Measurements from ENCODE around the gene MOB3A. TPM values are rescaled to one million over a fixed set of nuclear protein-coding genes. Genes with fewer than 3 reads are reported as not detected.
"Not testable (repeated sequence)": the region's sequence is repeated elsewhere in the genome, so short reads cannot be mapped to it uniquely, and the experiment has no call there.

The MOB3A gene
- 14.3 TPM for total RNA-seq
- long read RNA-seq, transcript MOB3A-201 (5 exons, 3,391 nt), result major isoform, 12 of 13 reads
- long read RNA-seq, partial matches to known transcripts, result 0 of 13 reads
- long read RNA-seq, other reads (novel, unspliced or antisense), result 1 of 13 reads

- ATAC-seq, result peak; percentile 74
- intact Hi-C loops (cut with DNase I), result loop anchor here (1.0 to 2.0 kb wide), 2 partner anchors 31 to 55 kb away; partner anchors contain the start of gene AP3D1
- peak; percentile 97 for DNase-seq (ENCODE audit: missing footprints)
These were observed at the start of gene MOB3A for GRCh38 chr19:2096034-2096479. Gene MOB3A, minus strand, starts transcription at chr19:2096326. Its CDS starts 17,766 bp downstream, at chr19:2078560.

GRCh38 chr19:2145831-2146241 is 49.7 kb upstream of the MOB3A start:
- intact Hi-C loops (cut with DNase I), result no loop called here
- ATAC-seq (no peak), DNase-seq (ENCODE audit: missing footprints) (no peak)

- DNase-seq (ENCODE audit: missing footprints), result no peak
- intact Hi-C loops (cut with DNase I), result no loop called here
- ATAC-seq, result no peak
These were observed 48.1 kb upstream of the MOB3A start for GRCh38 chr19:2144190-2144589.

- intact Hi-C loops (cut with DNase I), result no loop called here
- ATAC-seq (no peak), DNase-seq (ENCODE audit: missing footprints) (peak; percentile 25)
These were observed 46.2 kb upstream of the MOB3A start for GRCh38 chr19:2142173-2142829.

DNA sequence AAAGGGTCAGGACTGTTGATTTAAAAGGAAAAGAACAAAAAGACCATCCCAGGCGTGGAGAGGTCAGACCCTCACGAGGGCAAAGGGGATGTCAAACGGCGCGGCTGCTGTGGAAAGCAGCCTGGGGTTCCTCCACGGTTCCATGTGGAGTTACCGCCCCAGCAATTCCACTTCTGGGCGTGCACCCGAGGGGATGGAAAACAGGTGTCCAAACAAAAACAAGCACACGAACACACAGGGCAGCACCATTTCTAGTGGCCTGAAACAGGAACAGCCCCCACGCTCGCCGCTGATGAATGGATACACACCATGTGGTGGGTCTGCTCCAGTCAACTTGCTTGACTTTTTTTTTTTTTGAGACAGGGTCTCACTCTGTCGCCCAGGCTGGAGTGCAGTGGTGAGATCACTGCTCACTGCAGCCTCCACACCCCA is 44.0 kb upstream of the MOB3A start:
- DNase-seq (ENCODE audit: missing footprints) (no peak), ATAC-seq (no peak)
- intact Hi-C loops (cut with DNase I), result no loop called here

DNA sequence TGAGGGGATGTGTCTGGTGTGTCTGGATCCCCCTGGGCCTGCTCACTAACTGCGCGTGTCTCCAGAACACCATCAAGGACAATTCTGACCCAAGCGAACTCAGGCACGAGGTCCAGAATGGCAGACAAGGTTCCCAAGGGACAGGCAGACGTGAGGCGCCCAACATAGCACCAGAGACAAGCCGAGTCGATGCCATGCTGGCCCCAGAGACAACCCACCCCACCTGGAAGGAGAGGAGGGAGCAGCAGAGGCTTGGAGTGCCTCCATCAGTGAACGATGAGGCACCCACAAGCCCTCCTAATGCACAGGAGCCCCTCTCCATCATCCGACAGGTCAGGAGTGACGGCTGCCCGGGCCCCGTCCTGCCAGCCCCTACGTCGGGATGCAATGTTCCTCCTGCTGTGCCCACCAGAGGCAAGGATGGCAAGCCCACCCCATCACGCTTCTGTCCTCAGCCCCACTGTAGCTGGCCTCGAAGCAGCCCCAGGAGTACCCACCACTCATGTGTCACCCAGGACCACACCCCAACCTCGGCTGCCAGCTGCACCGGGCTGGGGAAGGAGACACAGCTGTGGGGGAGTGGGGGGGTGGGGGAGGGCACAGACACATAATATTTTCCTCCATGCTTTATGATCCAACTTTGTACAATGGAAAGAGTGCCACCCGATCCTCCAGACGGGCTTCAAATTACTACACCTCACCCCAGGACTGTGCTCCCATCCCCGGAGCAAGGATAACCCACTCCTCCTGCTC is 43.4 kb upstream of the MOB3A start:
- ATAC-seq (no peak), DNase-seq (ENCODE audit: missing footprints) (peak; percentile 67)
- intact Hi-C loops (cut with DNase I), result no loop called here

DNA sequence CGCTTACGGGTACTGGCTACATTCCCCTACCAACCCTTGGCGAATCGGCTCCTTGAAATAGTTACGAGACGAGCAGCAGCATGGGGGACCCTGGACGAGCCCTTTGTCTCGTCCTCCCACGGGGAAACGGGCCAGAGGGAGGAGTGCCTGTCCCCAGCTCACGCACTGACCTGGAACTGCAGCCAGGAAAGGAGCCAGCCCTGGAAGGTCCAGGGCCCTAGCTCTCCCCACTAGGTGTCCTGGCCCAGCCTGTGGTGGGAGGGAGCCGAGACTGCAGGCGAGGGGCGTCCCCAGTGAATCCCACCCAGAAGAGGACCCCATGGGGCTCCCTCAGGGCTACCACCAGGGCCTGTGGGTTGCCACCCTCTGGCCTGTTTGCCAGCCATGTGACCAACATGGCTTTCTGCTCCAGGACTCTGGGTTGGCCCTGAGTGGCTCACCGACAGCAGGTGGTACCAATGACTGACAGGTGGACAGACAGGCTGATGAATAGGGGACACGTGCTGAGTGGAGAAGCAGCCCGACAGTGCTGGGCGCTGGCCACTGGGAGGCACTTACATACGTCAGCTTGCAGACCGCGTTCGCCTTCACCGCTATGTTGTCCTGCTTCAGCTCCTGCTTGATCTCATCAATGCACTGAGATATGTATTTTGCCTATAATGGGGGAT is 42.1 kb upstream of the MOB3A start:
- intact Hi-C loops (cut with DNase I), result no loop called here
- peak; percentile 77 for ATAC-seq
- peak; percentile 64 for DNase-seq (ENCODE audit: missing footprints)

GRCh38 chr19:2136796-2137195 is 40.7 kb upstream of the MOB3A start:
- DNase-seq (ENCODE audit: missing footprints), result peak; percentile 27
- intact Hi-C loops (cut with DNase I), result no loop called here
- no peak for ATAC-seq

DNA sequence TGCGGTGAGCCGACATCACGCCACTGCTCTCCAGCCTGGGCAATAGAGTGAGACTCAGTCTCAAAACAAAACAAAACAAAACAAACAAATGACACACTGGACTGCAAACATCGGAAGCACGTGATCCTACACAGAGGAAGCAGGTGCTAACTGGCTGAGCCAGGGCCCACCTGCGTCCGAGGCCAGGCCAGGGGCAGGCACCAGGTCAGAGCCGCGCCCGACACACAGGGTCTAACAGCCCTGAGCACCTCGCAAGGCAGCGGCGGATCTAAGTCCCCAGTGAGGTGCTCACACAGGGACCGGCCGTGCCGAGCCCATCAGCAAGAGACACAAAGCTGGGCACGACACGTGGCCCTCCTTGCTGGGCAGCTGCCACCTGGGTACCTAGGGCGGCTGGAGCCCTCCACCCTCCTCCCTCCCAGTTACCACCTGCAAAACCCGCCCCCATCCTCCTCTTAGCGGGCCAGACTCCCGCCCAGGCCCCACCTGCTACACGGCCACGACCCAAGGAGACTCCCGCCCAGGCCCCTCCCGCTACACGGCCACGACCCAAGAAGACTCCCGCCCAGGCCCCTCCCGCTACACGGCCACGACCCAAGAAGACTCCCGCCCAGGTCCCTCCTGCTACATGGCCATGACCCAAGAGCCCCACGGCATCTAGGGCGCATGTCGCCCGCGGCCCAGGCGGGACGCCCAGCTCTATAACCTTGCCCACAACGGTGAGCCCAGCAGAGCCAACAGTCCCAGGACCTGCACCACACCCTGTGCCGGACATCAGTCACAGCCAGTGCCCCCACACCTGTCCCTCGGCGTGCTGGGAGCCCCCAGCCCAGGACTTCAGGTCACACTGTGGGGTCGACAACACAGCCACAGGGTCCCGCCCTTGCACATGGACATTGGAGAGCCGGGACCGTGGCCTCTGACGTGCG is 39.6 kb upstream of the MOB3A start:
- ATAC-seq (no peak), DNase-seq (ENCODE audit: missing footprints) (peak; percentile 46)
- intact Hi-C loops (cut with DNase I), result no loop called here

- peak; percentile 69 for DNase-seq (ENCODE audit: missing footprints)
- ATAC-seq, result peak; percentile 62
- intact Hi-C loops (cut with DNase I), result no loop called here
These were observed 36.8 kb upstream of the MOB3A start for GRCh38 chr19:2132731-2133490.

GRCh38 chr19:2132191-2132590 is 36.1 kb upstream of the MOB3A start:
- DNase-seq (ENCODE audit: missing footprints) (peak; percentile 35), ATAC-seq (no peak)
- intact Hi-C loops (cut with DNase I), result no loop called here

DNA sequence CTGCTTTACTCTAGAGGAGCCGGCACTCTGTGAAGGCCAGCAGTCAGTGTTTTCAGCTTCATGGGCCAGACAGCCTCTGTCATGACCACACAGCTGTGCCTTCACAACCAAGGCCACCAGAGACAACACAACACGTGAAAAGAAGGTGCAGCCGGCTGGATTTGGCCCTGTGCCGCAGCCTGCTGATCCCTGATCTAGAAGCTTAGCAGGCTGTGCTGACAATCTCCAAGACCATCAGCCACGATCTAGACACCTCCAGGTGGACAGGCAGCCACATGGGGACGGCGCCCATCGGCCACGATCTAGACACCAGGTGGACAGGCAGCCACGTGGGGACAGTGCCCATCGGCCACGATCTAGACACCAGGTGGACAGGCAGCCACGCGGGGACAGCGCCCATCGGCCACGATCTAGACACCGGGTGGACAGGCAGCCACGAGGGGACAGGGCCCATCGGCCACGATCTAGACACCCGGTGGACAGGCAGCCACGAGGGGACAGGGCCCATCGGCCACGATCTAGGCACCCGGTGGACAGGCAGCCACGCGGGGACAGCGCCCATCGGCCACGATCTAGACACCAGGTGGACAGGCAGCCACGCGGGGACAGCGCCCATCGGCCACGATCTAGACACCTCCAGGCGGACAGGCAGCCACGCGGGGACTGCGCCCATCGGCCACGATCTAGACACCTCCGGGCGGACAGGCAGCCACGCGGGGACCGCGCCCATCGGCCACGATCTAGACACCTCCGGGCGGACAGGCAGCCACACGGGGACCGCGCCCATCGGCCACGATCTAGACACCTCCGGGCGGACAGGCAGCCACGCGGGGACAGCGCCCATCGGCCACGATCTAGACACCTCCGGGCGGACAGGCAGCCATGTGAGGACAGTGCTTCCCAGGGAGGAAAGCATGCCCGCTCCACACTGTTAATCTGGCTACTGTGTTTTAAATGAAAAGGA is 35.2 kb upstream of the MOB3A start:
- DNase-seq (ENCODE audit: missing footprints), result peak; percentile 34
- ATAC-seq; intact Hi-C loops (cut with DNase I): not testable (repeated sequence)

- ATAC-seq, result no peak
- intact Hi-C loops (cut with DNase I), result no loop called here
These were observed 34.0 kb upstream of the MOB3A start for GRCh38 chr19:2129892-2130770.

GRCh38 chr19:2129486-2129885 is 33.4 kb upstream of the MOB3A start:
- intact Hi-C loops (cut with DNase I), result no loop called here
- DNase-seq (ENCODE audit: missing footprints) (peak; percentile 77), ATAC-seq (peak; percentile 67)

More at GRCh38 chr19:2129892-2130770, 34.0 kb upstream of the MOB3A start:
- DNase-seq (ENCODE audit: missing footprints), result peak; percentile 57

DNA sequence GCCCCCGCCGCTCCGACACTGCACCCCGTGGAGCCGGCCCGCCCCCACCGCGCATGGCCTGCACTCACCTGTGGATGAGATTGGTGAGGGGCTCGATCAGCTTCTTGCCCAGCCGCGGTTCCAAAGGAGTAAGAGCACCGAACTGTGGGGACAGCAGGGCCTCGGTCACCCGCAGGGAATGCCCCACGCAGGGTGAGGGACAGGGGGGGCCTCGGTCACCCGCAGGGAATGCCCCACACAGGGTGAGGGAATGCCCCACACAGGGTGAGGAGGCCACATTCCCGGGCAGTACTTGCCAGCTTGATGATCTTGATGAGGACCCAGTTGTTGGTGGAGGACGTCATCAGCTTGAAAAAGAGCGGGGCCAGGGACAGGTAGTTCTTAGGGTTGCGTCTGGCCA is 32.9 kb upstream of the MOB3A start:
- ATAC-seq, result peak; percentile 9
- DNase-seq (ENCODE audit: missing footprints), result no peak
- intact Hi-C loops (cut with DNase I), result no loop called here

DNA sequence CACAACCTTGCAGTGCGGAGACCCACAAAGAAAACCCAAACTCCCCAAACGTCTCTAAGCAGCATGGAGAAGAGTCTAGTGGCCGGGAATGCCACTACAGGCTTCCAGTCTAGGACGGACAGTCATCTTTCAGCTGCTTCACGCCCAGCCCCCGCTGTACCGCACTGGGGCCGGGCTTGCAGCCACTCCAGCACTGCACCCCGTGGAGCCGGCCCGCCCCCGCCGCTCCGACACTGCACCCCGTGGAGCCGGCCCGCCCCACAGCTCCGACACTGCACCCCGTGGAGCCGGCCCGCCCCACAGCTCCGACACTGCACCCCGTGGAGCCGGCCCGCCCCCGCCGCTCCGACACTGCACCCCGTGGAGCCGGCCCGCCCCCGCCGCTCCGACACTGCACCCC is 32.1 kb upstream of the MOB3A start:
- intact Hi-C loops (cut with DNase I); DNase-seq (ENCODE audit: missing footprints): not testable (repeated sequence)
- peak; percentile 9 for ATAC-seq

Data from Right ventricle myocardium inferior (tissue), 1 donor.